ENCODE measurements around the gene TRIM7. TPM values are rescaled to one million over a fixed set of nuclear protein-coding genes. Genes with fewer than 3 reads are reported as not detected.

Gene TRIM7
- polyA plus RNA-seq, 1 donor from 2014 or later, result 2.1 TPM

- H4K20me1 ChIP-seq (ENCODE audit: insufficient read depth), result no peaks in the 10 kb centered on the region
- H3K9me3 ChIP-seq (ENCODE audit: low read length), result no peaks in the 10 kb centered on the region
- no peaks in the 10 kb centered on the region for H3K27me3 ChIP-seq (ENCODE audit: insufficient read depth, low read depth, low read length)
- H3K27ac ChIP-seq (ENCODE audit: low read length), result peak within 1 kb of the TSS; percentile 93
- no peaks in the 10 kb centered on the region for H3F3A ChIP-seq (ENCODE audit: insufficient read depth, low read length, poor library complexity, severe bottlenecking)
- peaks cover 62% of the 10 kb centered on the region for H3K79me2 ChIP-seq (replicated peaks; ENCODE audit: insufficient read depth, low read length)
- H3K4me3 ChIP-seq (ENCODE audit: low read length), result peak within 1 kb of the TSS; percentile 96
- no peaks in the 10 kb centered on the region for H3K9me2 ChIP-seq (ENCODE audit: insufficient read depth, low read length)
- peak within 1 kb of the TSS; percentile 57 for H2AFZ ChIP-seq (ENCODE audit: low read depth, low read length)
- TF ChIP-seq, protein P1, sequence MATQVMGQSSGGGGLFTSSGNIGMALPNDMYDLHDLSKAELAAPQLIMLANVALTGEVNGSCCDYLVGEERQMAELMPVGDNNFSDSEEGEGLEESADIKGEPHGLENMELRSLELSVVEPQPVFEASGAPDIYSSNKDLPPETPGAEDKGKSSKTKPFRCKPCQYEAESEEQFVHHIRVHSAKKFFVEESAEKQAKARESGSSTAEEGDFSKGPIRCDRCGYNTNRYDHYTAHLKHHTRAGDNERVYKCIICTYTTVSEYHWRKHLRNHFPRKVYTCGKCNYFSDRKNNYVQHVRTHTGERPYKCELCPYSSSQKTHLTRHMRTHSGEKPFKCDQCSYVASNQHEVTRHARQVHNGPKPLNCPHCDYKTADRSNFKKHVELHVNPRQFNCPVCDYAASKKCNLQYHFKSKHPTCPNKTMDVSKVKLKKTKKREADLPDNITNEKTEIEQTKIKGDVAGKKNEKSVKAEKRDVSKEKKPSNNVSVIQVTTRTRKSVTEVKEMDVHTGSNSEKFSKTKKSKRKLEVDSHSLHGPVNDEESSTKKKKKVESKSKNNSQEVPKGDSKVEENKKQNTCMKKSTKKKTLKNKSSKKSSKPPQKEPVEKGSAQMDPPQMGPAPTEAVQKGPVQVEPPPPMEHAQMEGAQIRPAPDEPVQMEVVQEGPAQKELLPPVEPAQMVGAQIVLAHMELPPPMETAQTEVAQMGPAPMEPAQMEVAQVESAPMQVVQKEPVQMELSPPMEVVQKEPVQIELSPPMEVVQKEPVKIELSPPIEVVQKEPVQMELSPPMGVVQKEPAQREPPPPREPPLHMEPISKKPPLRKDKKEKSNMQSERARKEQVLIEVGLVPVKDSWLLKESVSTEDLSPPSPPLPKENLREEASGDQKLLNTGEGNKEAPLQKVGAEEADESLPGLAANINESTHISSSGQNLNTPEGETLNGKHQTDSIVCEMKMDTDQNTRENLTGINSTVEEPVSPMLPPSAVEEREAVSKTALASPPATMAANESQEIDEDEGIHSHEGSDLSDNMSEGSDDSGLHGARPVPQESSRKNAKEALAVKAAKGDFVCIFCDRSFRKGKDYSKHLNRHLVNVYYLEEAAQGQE (IDR thresholded peaks at IDR 0.05; ENCODE audit: borderline replicate concordance), result peak; percentile 99
- TF ChIP-seq, protein P2, sequence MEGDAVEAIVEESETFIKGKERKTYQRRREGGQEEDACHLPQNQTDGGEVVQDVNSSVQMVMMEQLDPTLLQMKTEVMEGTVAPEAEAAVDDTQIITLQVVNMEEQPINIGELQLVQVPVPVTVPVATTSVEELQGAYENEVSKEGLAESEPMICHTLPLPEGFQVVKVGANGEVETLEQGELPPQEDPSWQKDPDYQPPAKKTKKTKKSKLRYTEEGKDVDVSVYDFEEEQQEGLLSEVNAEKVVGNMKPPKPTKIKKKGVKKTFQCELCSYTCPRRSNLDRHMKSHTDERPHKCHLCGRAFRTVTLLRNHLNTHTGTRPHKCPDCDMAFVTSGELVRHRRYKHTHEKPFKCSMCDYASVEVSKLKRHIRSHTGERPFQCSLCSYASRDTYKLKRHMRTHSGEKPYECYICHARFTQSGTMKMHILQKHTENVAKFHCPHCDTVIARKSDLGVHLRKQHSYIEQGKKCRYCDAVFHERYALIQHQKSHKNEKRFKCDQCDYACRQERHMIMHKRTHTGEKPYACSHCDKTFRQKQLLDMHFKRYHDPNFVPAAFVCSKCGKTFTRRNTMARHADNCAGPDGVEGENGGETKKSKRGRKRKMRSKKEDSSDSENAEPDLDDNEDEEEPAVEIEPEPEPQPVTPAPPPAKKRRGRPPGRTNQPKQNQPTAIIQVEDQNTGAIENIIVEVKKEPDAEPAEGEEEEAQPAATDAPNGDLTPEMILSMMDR (IDR thresholded peaks at IDR 0.05; ENCODE audit: poor library complexity, severe bottlenecking), result no peak
- TF ChIP-seq SMC3 (conservative IDR thresholded peaks at IDR 0.05; ENCODE audit: poor library complexity), result peak; percentile 27
- peak; percentile 96 for TF ChIP-seq POLR2AphosphoS5 (IDR thresholded peaks at IDR 0.05)
- TF ChIP-seq MXI1 (conservative IDR thresholded peaks at IDR 0.05; ENCODE audit: poor library complexity, severe bottlenecking), result peak; percentile 95
- peak; percentile 99 for TF ChIP-seq TAF1 (IDR thresholded peaks at IDR 0.05; ENCODE audit: low read depth)
- TF ChIP-seq RAD21 (conservative IDR thresholded peaks at IDR 0.05), result no peak
- TF ChIP-seq EZH2 (IDR thresholded peaks at IDR 0.05; ENCODE audit: borderline replicate concordance, insufficient read depth, low read length, poor library complexity, severe bottlenecking), result no peak
- TF ChIP-seq EP300 (conservative IDR thresholded peaks at IDR 0.05; ENCODE audit: poor library complexity, severe bottlenecking), result peak; percentile 42
- H3K9ac ChIP-seq (ENCODE audit: low read length), result peak within 1 kb of the TSS; percentile 74
- H3K4me2 ChIP-seq (ENCODE audit: low read length), result peak within 1 kb of the TSS; percentile 85
- H3K36me3 ChIP-seq (ENCODE audit: insufficient read depth, low read length), result peaks cover 4% of the 10 kb centered on the region
Measured at GRCh38 chr5:181243564-181244343, 38.8 kb upstream of the TRIM7 start, which contains the start of gene RACK1. Gene RACK1 (minus strand): TSS chr5:181243906. CDS start chr5:181243800, 106 bp downstream.

DNA sequence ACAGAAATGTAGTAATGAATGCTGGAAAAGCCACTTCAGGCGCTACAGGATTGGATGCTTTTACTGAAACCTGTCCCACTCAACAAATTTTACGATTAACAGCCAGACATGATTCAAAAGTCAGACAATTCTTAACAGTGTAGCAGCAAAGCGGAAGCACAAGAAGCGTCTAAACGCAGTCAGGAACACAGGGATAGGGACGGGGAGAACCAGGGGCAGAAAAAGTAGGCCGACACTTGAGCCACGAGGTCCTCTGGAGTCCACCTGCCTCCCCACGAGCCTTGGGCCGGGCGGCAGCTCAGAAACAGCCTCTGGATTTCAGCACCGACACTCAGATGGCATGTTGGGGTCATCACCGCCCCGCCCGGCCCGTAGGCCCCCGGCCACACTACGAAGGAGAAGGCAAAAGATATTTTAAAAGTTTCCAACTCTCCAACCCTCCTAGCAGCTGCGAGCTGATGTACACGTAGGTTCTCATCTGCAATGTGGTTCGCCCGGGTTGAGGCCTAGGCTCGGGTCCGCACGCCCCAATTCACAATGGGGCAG is 38.1 kb upstream of the TRIM7 start:
- TF ChIP-seq EZH2 (IDR thresholded peaks at IDR 0.05; ENCODE audit: borderline replicate concordance, insufficient read depth, low read length, poor library complexity, severe bottlenecking) (no peak), RAD21 (conservative IDR thresholded peaks at IDR 0.05) (no peak), TAF1 (IDR thresholded peaks at IDR 0.05; ENCODE audit: low read depth) (no peak), POLR2AphosphoS5 (IDR thresholded peaks at IDR 0.05) (no peak), SMC3 (conservative IDR thresholded peaks at IDR 0.05; ENCODE audit: poor library complexity) (no peak), EP300 (conservative IDR thresholded peaks at IDR 0.05; ENCODE audit: poor library complexity, severe bottlenecking) (no peak), MXI1 (conservative IDR thresholded peaks at IDR 0.05; ENCODE audit: poor library complexity, severe bottlenecking) (no peak)
- TF ChIP-seq, protein P1 (IDR thresholded peaks at IDR 0.05; ENCODE audit: borderline replicate concordance), result no peak
- TF ChIP-seq, protein P2 (IDR thresholded peaks at IDR 0.05; ENCODE audit: poor library complexity, severe bottlenecking), result no peak
- Histone ChIP-seq H3K4me3 (ENCODE audit: low read length) (peak overlapping the region; percentile 96), H3K4me2 (ENCODE audit: low read length) (peak overlapping the region; percentile 85), H3K9ac (ENCODE audit: low read length) (peak overlapping the region; percentile 74), H3K9me3 (ENCODE audit: low read length) (no peaks in the 10 kb centered on the region), H2AFZ (ENCODE audit: low read depth, low read length) (peak overlapping the region; percentile 11), H3K27ac (ENCODE audit: low read length) (peak overlapping the region; percentile 93), H3K9me2 (ENCODE audit: insufficient read depth, low read length) (no peaks in the 10 kb centered on the region), H3F3A (ENCODE audit: insufficient read depth, low read length, poor library complexity, severe bottlenecking) (no peaks in the 10 kb centered on the region), H4K20me1 (ENCODE audit: insufficient read depth) (no peaks in the 10 kb centered on the region), H3K36me3 (ENCODE audit: insufficient read depth, low read length) (peaks cover 5% of the 10 kb centered on the region), H3K79me2 (replicated peaks; ENCODE audit: insufficient read depth, low read length) (peaks cover 58% of the 10 kb centered on the region), H3K27me3 (ENCODE audit: insufficient read depth, low read depth, low read length) (no peaks in the 10 kb centered on the region)

Data from neural cell (in vitro differentiated cells).